KG1 (cell line): Measurements from ENCODE around the gene UGT1A3.

Experiments
- DNase-seq: peaks from one replicate; lab custom pipeline; 2025; lab: John Stamatoyannopoulos, UW

UGT1A3 gene

DNA sequence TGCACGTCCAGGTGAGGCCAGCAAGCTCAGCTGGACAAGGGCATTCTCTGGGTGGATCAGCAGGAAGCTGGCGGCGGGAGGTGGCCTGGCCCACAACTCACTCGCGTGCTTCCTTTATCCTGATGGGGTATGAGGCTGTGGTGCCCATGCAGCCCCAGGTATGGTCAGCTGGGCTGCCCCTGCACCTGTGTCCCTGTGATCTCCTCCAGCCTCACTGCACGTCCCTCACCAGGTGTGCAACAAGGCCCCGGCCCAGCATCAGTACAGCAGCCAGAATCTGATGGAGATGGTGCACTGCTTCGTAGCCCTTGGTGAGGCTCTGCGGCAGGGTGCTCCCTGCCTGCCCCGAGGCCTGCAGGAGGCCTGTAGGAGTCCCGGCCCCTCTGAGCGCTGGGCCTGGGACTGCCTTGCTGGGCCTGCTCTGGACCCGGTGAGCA lies 66.9 kb downstream of the UGT1A3 start:
- no peak for DNase-seq

- DNase-seq = no peak
Observed at GRCh38 chr2:233796254-233796653, 67.4 kb downstream of the UGT1A3 start.

DNA sequence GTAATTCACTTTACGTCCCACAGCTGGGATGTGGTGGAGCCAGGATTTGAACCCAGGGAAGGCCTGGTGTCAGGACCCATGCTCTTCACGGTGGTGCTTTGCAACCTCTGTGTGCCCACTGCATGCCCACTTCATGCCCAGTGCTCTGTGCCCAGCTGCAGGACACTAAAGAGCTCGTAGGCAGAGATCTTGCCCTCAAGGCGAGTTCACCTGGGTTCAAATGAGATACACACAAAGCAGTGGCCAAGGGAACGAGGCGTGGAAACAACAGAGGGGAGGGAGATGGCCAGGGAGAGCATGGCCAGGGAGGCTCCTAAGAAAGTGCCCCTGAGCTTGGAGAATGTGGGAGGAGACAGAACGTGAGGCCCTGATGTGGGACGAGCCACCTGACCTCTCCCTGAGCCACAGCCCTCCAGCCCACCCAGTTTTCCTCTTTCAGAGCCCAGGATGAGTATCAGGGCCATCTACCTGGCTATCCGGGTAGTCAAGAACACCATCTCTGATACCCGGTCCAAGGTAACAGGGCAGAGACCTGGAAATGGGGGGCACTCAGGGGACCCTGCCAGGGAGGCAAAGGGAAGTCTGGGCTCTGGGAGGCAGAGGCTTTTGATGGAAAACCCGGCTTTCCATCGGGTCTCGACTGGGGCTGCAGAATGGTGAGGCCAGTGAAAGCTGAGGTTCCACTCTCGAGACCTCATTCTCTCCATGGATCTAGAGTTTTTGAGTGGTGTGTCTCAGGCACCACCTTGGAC lies 69.7 kb downstream of the UGT1A3 start:
- no peak for DNase-seq

GRCh38 chr2:233799087-233799665 lies 70.3 kb downstream of the UGT1A3 start:
- no peak for DNase-seq

GRCh38 chr2:233799716-233800115 lies 70.9 kb downstream of the UGT1A3 start:
- DNase-seq = no peak

- no peak for DNase-seq
Observed at GRCh38 chr2:233800208-233800607, 71.4 kb downstream of the UGT1A3 start.

GRCh38 chr2:233801357-233802131 lies 72.7 kb downstream of the UGT1A3 start:
- no peak for DNase-seq

DNA sequence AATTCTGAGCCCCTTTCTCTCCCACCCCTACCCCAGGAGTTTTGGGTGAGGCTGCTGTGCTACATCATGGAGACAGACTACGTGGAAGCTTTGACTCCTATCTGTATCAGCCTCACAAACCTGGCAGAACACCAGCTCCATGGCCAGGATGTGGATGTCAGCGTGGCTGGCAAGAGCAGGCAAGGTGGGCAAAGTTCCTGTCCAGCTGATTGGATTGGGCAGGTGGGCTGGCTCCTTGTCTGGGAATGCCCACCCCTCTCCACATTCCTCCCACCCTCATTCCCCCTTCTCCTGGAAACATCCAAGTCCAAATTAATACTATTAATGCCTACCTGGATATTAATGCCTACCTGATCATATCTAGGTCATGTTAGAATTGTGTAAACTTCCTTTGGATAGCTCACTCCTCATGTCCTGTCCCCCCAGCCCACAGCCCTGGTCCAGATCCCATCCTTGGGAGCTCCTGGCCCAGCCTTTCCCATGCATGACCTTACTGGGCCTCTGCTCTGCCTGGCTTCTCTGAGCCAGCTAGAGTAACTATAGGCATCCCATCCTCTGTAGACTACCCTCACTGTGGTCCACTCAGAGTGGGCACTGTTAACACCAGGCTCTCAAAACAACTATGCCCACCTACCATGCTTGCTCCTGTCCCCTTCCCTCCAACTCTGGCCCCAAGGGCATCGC lies 73.4 kb downstream of the UGT1A3 start:
- no peak for DNase-seq

DNA sequence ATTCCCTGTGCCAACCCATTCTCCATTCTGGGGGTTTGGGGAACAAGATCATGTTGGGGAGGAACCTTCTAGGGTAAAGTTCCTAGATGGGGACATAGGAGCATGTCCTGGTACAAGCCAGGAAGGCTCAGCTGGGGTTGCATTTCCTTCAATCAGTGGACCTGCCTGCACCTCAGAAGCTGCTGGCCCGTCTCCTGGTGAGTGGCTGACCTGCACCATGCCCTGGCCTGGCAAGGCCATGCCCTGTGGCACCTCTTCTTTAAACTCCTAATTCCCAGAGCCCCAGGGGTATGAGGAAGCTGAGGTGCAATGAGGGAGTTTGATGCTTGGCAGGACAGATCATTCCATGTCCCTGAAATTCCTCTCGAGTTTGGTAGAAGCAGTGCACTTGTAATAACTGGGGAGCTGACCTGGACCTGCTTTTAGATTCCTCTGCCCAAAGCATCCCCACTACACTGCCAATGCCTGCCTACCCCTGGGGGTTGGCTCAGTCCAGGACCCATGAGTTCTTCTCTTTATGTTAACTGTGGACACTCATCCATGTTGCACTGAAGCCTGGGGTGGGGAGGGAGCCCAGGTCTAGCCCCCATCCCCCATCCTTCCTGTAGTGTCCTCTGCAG lies 74.6 kb downstream of the UGT1A3 start:
- DNase-seq = no peak

GRCh38 chr2:233803994-233804393 lies 75.2 kb downstream of the UGT1A3 start:
- no peak for DNase-seq

- no peak for DNase-seq
Observed at GRCh38 chr2:233807215-233807865, 78.5 kb downstream of the UGT1A3 start.

DNA sequence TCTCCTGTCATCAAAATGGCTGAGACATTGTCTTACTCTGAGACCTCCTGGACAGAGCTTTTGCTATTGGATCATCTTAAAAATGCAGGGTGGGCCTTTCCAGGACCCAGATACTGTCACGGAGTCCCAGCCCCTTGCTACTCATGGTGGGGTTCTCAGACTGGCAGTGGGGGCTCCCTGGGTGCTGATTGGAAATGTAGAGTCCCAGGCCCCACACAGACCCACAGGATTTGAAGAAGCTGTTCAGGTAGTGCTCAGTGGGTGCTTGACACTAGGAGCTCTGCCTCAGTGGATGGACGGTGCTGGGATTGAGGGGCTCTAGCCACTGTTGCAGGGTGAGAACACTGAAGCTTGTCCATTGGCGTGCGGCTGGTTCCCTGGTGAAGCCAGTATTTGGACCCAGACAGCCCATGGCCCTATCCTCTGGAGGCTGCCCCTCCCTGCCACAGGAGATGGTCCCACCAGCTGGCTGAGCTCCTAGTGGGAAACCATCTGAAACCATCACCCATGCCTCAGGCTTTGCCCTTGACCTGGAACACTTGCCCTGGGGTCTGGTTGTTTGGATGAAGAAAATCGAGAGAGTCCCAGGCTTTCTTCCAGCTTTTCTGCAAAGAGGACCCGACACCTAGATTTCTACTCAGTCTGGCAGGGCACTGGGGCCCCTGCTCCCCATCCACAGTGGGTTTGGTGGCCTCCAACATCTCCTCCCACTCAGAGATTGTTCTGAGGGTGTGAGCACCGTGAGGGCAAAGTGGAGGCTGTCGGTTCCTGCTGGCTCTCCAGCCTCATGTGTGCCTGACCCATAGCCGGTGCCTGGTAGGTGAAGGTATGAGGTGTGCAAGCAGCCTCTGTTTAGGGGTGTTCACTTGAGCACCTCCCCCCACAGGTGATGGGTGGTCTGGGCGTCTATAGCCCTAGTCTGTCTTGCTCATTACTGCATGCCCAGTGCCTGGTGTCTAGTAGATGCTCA lies 79.4 kb downstream of the UGT1A3 start:
- DNase-seq = no peak

DNA sequence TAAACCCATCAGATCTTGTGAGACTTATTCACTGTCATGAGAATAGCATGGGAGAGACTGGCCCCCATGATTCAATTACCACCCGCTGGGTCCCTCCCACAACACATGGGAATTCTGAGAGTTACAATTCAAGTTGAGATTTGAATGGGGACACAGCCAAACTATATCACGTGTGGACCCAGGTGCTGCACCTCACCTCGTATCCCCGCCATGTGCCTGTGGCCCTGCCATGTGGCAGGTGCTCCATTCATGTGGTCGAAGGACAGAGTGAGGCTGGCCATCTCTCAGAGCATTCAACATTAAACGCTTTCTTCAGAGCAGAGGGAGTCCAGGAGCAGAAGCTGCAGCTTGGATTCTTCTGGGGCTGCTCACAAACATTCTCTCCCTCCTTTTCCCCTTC lies 81.5 kb downstream of the UGT1A3 start:
- DNase-seq = no peak

DNA sequence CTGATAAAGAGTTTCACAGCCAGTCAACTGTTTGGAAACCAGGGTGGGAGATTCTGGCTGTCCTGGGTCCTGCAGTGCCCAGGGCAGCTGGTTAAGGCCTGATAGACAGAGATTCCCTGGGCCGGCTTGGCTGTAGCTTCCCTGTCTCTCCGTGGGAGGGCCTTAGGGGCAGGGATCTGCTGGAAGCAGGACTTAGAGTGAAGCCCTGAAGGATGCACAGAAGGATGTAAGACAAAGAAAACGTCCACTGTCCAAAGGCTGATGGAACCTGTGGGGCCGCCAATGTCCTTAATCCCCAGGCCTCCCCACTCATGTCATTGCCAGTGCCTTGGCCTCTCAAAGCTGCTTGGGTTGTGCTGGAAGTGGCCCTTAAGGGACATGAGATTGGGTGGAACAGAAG lies 82.2 kb downstream of the UGT1A3 start:
- no peak for DNase-seq

GRCh38 chr2:233811732-233812131 lies 82.9 kb downstream of the UGT1A3 start:
- no peak for DNase-seq

DNA sequence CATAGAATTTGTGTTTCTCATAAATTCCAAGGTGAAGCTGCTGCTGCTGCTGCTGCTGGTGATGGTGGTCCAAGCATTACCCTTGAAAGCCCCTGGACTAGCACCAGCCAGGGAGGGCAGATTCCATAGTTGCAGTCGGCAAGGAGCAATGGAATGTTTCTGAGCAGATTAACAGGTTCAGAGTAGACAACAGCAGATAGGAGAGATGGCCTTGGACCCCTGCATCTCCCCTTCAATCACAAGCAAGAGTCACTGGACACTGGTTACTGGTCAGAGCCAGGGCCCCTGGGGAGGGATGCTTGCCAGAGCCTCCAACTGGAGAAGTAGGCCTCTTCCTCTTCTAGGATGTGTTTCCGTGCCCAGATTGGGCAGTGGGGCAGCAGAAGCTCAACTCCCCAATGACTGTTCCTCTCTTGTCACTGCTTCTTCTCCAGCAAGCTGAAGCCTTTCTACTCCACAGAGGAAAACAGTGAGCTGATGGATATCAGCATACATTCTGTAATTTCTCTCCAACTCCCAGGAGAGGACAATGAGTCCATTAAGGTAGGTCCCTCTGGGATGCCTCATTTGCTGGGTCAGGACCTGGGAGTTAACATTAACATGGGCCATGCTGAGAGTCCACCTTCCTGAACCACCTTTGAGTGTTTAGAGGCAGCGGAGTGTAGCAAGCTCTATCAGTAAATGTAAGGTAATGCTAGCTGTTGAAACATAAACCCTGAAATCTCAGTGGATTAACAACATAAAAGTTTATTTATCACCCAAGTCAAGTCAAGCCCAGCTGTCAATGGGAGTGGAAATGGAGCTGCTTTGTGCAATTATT lies 84.6 kb downstream of the UGT1A3 start:
- DNase-seq = no peak

GRCh38 chr2:233814056-233814835 lies 85.4 kb downstream of the UGT1A3 start:
- no peak for DNase-seq

GRCh38 chr2:233815861-233816260 lies 87.0 kb downstream of the UGT1A3 start:
- DNase-seq = no peak

DNA sequence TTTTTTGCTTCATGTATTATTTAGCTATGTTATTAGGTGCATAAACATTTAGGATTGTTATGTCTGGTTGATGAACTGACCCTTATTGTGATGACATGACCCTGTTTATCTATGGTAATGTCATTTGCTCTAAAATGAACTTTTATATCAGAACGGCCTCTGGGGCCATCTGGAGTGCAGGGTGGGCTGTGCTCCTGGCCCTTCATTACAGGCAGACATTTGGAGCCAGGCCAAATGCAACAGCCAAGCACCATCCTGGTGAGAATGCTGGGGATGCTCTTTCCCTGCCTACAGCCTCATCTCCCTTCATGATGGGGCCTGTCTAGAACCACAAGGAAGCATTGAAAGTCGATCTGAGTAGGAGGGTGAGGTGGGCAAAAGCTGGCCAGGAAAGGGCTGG lies 87.5 kb downstream of the UGT1A3 start:
- no peak for DNase-seq
